CD4-positive, CD25-positive, alpha-beta regulatory T cell (primary cell): ENCODE measurements around the gene PSG2. TPM values are rescaled to one million over a fixed set of nuclear protein-coding genes. Genes with fewer than 3 reads are reported as not detected.
"Not testable (repeated sequence)": the region's sequence is repeated elsewhere in the genome, so short reads cannot be mapped to it uniquely, and the experiment has no call there.

Source experiments
- ATAC-seq, 2 donors: fragments of 150-1000 bp; cut with Tn5 transposase; one replicate each; pipeline ENCODE4 v1.10.0; 2021; ENCODE audit warnings: low read depth in 2 of 2, moderate number of reproducible peaks in 2 of 2, moderate library complexity in 1 of 2
- DNase-seq, 3 donors: peaks; one replicate each; pipeline versions ENCODE4 v3.0.0 to v3.0.0-alpha.2; 2012 to 2022; ENCODE audit warnings: mixed read lengths in 1 of 3
- H3K27ac ChIP-seq: one replicate; pipeline ENCODE4 v1.7.0; 2013; ENCODE audit warnings: mild to moderate bottlenecking, low read length; ENCODE audit not compliant: insufficient read depth, poor library complexity, severe bottlenecking
- H3K27me3 ChIP-seq: one replicate; pipeline ENCODE4 v1.7.0; 2013; ENCODE audit warnings: low read length; ENCODE audit not compliant: control insufficient read depth, insufficient read depth
- H3K36me3 ChIP-seq: one replicate; pipeline ENCODE4 v1.7.0; 2013; ENCODE audit warnings: mild to moderate bottlenecking, low read length, moderate library complexity; ENCODE audit not compliant: control insufficient read depth, insufficient read depth
- H3K4me1 ChIP-seq: 2 replicates; pipeline ENCODE4 v1.7.0; 2013; ENCODE audit warnings: mild to moderate bottlenecking, low read length; ENCODE audit not compliant: insufficient read depth, control insufficient read depth, poor library complexity, severe bottlenecking
- H3K4me3 ChIP-seq: one replicate; pipeline ENCODE4 v1.7.0; 2013; ENCODE audit warnings: low read depth, mild to moderate bottlenecking, low read length, moderate library complexity
- H3K9me3 ChIP-seq, 2 experiments: 1 replicate in 1 of 2; 2 replicates in 1 of 2; pipeline ENCODE4 v1.7.0; 2013; ENCODE audit warnings: low read length in 2 of 2, mild to moderate bottlenecking in 1 of 2, moderate library complexity in 1 of 2; ENCODE audit not compliant: control insufficient read depth in 2 of 2
- H3K27ac Mint-ChIP-seq, 3 donors: one replicate each; pipeline ENCODE4 v1.8.0; 2020 to 2022; ENCODE audit warnings: mild to moderate bottlenecking in 3 of 3, mixed read lengths in 3 of 3, moderate library complexity in 2 of 3
- H3K27me3 Mint-ChIP-seq: one replicate; pipeline ENCODE4 v1.8.0; 2022; ENCODE audit warnings: mild to moderate bottlenecking, mixed read lengths
- H3K36me3 Mint-ChIP-seq: one replicate; pipeline ENCODE4 v1.8.0; 2020; ENCODE audit warnings: mixed read lengths
- H3K4me1 Mint-ChIP-seq, 4 donors: one replicate each; pipeline ENCODE4 v1.8.0; 2020 to 2022; ENCODE audit warnings: mixed read lengths in 4 of 4, mild to moderate bottlenecking in 1 of 4
- H3K4me3 Mint-ChIP-seq, 4 donors: one replicate each; pipeline ENCODE4 v1.8.0; 2020 to 2022; ENCODE audit warnings: mild to moderate bottlenecking in 4 of 4, mixed read lengths in 4 of 4, moderate library complexity in 3 of 4
- H3K9me3 Mint-ChIP-seq, 7 donors: one replicate each; pipeline ENCODE4 v1.8.0; 2020 to 2022; ENCODE audit warnings: mixed read lengths in 7 of 7, mild to moderate bottlenecking in 3 of 7, moderate library complexity in 2 of 7
- polyA plus RNA-seq, 4 donors: library from polyadenylated mRNA; unstranded; fragments of 300-500 nt; fragmentation: Illumina TruSeq; gene quantifications; one replicate each; pipeline ENCODE4 v1.2.3, GENCODE V29; 2021
- total RNA-seq: library from RNA; stranded (reverse); gene quantifications from one replicate; pipeline ENCODE4 v1.2.3, GENCODE V29; 2022

Gene PSG2
- total and polyA plus RNA-seq, 5 donors from 2014 or later, result 0.27 TPM; not detected in 4

DNA sequence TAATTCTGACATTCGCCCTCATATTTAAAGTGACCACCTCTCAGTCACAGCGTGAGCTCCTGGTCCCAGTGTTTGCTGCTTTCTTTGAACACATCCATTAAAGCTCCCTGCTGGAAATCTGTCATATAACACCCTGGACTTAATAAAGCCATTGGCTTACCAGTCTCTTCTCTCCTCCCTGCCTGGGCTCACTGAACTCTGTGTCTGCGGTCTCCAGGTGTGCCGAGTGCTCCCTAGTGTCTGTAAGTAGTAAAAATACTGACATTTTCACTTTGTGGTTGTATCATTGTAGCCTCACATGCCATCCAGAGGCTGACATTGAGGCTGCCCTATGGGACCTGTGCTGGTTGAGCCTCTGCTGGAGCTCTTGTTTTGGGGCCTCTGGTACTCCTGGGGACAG lies 53.6 kb downstream of the PSG2 start:
- DNase-seq, result no peak
- H3K4me3 ChIP-seq, result no peak overlapping the region
- H3K36me3 ChIP-seq, result no peaks in the 10 kb centered on the region
- H3K36me3 Mint-ChIP-seq, result no peaks in the 10 kb centered on the region
- H3K27me3 ChIP-seq, result peaks cover 2% of the 10 kb centered on the region
- no peaks in the 10 kb centered on the region for H3K4me1 Mint-ChIP-seq
- no peak overlapping the region for H3K27ac ChIP-seq
- no peaks in the 10 kb centered on the region for H3K4me1 ChIP-seq
- H3K9me3 ChIP-seq, result no peaks in the 10 kb centered on the region
- H3K27me3 Mint-ChIP-seq, result peaks cover 9% of the 10 kb centered on the region
- H3K9me3 Mint-ChIP-seq, result no peaks in the 10 kb centered on the region
- no peak overlapping the region for H3K4me3 Mint-ChIP-seq
- no peak for ATAC-seq
- no peak overlapping the region for H3K27ac Mint-ChIP-seq

DNA sequence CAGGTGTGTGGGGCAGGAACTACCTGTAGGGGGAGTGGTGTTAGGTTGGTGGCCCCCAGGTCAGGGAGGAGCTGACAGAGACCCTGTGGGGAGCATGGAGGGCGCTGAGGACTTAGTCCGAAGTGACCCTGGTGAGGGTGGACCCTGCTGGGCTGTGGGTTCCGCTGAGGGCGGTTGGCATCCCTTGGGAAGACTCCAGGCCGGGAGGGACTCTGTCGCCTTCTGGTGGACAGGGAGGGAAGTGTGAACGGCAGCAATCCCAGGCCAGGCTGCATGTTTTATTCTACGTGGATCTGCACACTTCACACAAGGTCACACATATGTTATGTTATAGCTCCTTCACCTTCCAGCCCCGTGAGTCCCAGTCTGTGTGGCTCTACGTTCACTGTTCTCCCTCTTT lies 54.5 kb downstream of the PSG2 start:
- not testable (repeated sequence) for H3K27ac ChIP-seq, H3K4me1 ChIP-seq, H3K9me3 ChIP-seq, H3K4me3 Mint-ChIP-seq, ATAC-seq, H3K27me3 Mint-ChIP-seq, H3K27ac Mint-ChIP-seq, H3K36me3 Mint-ChIP-seq, H3K9me3 Mint-ChIP-seq, H3K4me3 ChIP-seq, H3K27me3 ChIP-seq, H3K4me1 Mint-ChIP-seq, H3K36me3 ChIP-seq
- DNase-seq, result peak in 1 of 3 donors; percentile 0

DNA sequence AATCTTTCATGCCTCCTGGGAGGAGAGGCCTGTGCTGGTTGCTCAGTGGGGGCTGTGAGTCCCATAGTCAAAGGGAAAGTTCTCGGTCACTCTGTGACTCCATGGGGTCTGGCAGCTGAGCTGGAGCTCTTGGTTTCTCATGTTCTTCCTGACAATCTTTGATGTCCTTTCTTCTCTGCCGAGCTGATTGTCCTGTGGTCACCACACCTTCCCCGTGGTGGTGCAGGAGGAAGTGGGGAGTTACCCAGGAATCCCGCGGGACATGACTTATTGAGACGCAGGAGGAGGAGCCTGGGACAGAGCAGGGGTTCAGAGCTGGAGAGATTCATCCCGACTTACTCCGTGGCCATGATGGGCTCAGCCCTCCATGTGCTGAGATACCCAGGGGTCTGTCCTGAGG lies 55.4 kb downstream of the PSG2 start:
- H3K9me3 ChIP-seq, H3K4me3 Mint-ChIP-seq, ATAC-seq, H3K4me1 Mint-ChIP-seq, H3K9me3 Mint-ChIP-seq, H3K27ac ChIP-seq, DNase-seq, H3K4me3 ChIP-seq, H3K36me3 ChIP-seq, H3K27ac Mint-ChIP-seq, H3K27me3 ChIP-seq, H3K36me3 Mint-ChIP-seq, H3K4me1 ChIP-seq, H3K27me3 Mint-ChIP-seq: not testable (repeated sequence)

DNA sequence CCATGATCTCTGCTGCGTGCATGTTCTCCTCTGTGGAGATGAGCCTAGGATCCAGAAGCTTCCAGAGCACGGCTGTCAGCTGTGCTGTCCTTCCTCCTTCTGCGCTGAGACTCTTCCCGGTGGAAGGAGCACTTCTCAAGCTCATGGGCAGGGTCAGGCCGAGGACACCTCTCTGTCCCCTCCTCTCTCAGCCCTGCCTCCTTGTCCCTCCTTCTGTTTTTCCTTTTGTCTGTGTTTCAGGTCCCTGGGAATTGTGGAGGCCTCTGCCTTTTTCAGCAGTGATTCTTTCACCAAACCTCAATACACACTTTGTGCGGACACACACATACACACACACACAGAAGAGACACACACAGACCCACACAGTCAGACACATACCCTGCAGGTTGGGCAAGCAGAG lies 56.1 kb downstream of the PSG2 start, which contains the start of gene PSG11:
Gene PSG11, minus strand, starts transcription at position 101 of the 400 bp plus-strand sequence. Its CDS starts 97 bp downstream, at position 4.
- not testable (repeated sequence) for DNase-seq, H3K27ac ChIP-seq, H3K27me3 ChIP-seq, ATAC-seq, H3K9me3 Mint-ChIP-seq, H3K4me1 Mint-ChIP-seq, H3K36me3 ChIP-seq, H3K9me3 ChIP-seq, H3K4me3 Mint-ChIP-seq, H3K4me3 ChIP-seq, H3K27me3 Mint-ChIP-seq, H3K4me1 ChIP-seq, H3K36me3 Mint-ChIP-seq
- H3K27ac Mint-ChIP-seq, result peak within 1 kb of the TSS in 1 of 3 donors; percentile 80

DNA sequence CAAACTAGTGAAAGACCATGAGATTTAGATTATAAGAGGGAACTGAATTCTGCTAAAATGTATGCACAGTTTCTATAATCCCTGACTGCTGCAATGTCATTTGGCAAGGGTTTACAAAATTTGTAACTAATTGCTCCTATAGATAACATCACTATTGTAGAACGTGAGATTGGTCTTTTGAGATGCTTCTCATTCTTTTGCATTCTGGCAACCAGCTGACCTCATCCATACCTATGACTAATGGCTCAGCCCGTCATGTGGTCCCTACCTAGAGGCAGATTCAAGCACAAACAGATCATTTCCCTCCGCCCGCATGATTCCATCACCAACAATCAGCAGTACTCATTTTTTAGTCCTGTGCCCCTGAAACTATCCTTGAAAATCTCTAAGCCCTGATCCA lies 60.4 kb downstream of the PSG2 start:
- H3K27ac ChIP-seq, H3K36me3 ChIP-seq, H3K9me3 Mint-ChIP-seq, H3K4me3 Mint-ChIP-seq, H3K27me3 Mint-ChIP-seq, H3K27me3 ChIP-seq, H3K36me3 Mint-ChIP-seq, ATAC-seq, DNase-seq, H3K4me1 ChIP-seq, H3K4me1 Mint-ChIP-seq, H3K27ac Mint-ChIP-seq, H3K9me3 ChIP-seq, H3K4me3 ChIP-seq: not testable (repeated sequence)

DNA sequence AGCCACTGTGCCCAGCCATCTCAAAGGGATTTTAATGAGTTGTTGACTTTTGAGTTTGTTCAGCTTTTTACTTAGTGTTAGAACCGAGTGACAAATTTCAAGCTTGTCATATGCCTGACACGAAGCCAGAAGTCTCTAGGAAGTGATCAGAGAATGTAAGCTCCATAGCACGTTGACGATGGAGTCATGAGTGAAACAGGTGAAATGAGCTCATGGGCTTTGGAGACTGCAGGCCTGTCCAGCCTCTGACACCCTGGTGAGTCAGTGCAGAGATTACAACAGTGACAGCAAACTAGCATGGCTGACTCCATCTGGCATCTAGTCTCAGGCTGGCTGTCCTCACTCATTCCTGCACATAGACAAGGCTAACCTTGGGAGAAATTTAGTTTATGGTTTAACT lies 60.9 kb downstream of the PSG2 start:
- H3K27me3 ChIP-seq, H3K4me1 ChIP-seq, ATAC-seq, H3K4me3 Mint-ChIP-seq, H3K9me3 Mint-ChIP-seq, H3K27ac Mint-ChIP-seq, H3K36me3 ChIP-seq, H3K4me3 ChIP-seq, H3K4me1 Mint-ChIP-seq, H3K9me3 ChIP-seq, H3K27ac ChIP-seq, H3K36me3 Mint-ChIP-seq, H3K27me3 Mint-ChIP-seq, DNase-seq: not testable (repeated sequence)

DNA sequence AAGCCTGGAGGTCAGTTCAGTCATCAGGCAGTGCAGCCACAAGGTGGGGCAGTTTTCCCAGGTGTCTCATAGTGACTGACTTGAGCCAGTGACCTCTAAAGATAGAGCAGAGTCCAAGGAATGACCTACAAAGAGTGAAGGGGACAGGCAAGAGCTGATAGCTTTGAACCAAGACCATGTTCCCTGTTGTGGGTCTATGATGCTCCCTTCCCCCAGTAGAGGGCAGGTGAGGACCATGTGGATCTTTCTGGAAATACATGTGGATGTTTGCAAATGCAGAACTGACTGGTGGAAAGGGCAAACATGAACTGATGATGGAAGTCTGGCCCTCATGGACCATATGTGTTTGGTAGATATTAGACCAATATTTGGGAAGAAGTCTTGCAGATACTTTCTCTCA lies 62.9 kb downstream of the PSG2 start:
- not testable (repeated sequence) for H3K27ac ChIP-seq, ATAC-seq, H3K27ac Mint-ChIP-seq, H3K36me3 Mint-ChIP-seq, H3K36me3 ChIP-seq, H3K4me1 Mint-ChIP-seq, H3K27me3 ChIP-seq, H3K27me3 Mint-ChIP-seq, H3K4me1 ChIP-seq, H3K9me3 Mint-ChIP-seq, H3K4me3 ChIP-seq, H3K9me3 ChIP-seq, H3K4me3 Mint-ChIP-seq, DNase-seq
